ENCODE results near the gene CRTC1.

CRTC1 gene

DNA sequence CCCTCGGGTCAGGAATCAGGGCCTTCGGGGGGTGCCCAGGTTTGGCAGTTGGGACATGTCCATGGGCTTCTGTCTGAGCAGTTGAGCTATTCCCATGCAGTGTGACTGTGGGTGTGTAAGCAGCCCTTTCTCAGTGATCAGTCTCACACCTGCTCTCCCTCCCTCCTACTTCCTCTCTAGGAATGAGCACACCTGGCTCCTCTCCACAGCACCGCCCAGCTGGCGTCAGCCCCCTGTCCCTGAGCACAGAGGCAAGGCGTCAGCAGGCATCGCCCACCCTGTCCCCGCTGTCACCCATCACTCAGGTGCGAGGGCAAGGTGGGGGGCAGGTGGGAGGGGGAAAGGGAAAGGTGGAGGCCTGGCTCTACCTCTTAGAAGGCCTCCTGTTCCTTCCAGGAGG is 81.7 kb downstream of the CRTC1 start:
- in situ Hi-C loops (cut with HindIII; ENCODE audit: low sequenced_read_pairs): no loop called here

DNA sequence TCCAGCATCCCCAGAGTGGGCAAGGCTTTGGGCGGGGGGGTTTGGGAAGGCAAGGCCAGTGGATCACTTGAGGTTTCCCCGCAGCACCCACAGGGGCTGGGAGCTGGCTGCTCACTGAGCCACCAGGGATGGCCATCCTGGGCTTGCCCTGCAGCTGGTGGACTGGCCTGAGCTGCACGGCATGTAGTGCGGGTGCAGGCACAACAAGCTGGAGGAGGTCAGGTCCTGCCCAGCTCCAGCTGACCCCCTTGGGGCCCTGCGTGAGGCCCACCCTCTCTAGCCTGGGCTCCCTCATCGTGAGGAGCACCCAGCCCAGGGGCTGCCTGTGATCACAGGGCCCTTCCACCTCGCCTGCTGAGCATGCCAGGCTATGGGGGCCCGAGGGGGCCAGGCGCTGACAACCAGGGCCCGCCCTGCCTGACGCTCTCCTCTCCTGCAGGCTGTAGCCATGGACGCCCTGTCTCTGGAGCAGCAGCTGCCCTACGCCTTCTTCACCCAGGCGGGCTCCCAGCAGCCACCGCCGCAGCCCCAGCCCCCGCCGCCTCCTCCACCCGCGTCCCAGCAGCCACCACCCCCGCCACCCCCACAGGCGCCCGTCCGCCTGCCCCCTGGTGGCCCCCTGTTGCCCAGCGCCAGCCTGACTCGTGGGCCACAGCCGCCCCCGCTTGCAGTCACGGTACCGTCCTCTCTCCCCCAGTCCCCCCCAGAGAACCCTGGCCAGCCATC is 84.7 kb downstream of the CRTC1 start:
- in situ Hi-C loops (cut with HindIII; ENCODE audit: low sequenced_read_pairs): no loop called here

DNA sequence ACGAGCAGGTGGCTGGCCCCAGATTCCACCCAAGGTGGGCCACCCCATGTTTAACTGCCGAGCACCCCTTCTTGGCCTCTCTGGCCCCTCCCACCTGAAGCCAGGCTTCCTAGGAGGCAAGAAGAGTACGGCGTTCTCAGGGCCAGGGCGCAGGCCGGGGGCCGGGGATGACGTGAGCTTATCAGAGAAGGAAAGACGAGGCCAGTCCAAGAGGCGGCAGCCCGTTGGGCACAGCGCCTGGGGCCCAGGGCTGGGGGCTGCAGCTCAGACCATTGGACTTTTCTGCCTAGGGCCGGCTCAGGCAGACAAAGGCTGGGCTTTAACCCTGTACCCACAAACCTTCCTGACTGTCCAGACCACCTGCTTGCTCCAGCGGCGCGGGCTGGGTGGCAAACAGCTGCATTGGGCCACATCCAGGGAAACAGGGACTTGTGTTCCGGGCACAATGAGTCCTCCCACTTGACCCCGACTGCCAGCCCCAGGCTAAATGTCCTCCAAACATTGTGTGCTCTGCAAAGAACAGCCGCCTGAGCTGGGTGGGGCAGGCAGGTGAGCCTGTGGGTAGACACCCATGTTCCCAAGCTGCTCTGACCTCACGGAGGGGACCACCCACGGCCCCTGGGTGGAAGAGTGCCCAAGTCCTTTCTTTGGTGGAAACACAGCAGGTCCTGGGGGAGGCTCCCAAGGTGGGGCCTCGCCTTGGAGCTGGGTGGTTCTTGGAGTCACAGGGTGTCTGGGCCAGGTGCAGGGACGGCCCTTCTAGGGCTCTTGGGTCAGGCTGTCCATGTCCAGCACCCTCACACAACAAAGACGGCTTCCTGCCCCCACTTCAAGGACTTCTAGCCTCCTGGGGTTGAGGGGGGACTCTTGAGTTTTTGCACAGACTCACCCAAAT is 85.8 kb downstream of the CRTC1 start:
- in situ Hi-C loops (cut with HindIII; ENCODE audit: low sequenced_read_pairs): no loop called here

DNA sequence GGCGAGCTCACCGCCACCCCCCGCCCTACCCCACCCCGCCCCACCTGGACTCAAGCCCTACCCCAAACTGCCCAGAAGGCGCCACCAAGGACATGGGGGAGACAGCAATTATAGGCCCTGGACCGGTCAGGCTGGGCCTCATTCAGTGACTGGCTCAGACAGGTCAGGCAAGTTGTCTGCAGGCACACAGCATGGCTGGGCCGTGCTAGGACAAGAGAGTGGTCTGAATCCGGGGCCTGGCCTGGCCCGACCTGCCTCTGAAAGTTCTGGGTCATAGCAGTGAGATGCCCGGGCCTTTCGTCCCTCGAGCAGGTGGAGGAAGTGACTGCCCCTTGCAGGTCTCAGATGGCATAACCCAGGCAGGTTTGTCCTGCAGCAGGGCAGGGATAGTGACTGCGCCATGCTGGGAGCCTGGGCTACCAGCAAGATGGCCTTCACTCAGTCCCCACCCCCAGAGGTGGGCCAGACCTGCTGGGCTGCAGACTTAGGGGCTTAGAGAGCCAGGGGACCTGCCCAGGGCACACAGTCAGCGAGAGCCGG is 86.6 kb downstream of the CRTC1 start:
- in situ Hi-C loops (cut with HindIII; ENCODE audit: low sequenced_read_pairs): no loop called here

DNA sequence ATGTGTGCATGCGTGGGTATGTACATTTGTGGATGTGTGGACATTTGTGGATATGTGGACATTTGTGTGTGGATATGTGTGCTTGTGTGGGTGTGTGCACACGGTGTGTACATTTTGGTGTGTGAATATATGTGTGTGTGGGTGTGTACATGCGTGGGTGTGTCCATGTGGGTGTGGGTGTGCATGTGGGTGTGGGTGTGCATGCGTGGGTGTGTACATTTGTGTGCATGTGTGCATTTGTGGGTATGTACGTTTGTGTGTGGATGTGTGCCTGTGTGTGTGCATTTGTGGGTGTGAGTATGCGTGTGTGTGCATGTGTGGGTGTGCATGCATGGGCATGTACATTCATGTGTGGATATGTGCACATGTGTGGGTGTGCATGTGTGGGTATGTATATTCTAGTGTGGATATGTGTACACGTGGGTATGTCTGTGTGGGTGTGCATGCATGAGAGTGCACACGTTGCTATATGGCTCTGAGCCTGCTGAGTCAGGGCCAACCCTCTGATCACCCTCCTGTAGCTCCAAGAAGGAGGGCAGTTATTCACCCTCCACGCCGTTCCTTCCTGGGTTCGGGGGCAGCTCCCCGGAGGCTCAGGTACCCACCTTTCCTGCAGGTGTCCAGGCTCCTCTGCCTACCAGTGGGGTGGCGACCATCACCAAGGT is 87.3 kb downstream of the CRTC1 start:
- in situ Hi-C loops (cut with HindIII; ENCODE audit: low sequenced_read_pairs): no loop called here

DNA sequence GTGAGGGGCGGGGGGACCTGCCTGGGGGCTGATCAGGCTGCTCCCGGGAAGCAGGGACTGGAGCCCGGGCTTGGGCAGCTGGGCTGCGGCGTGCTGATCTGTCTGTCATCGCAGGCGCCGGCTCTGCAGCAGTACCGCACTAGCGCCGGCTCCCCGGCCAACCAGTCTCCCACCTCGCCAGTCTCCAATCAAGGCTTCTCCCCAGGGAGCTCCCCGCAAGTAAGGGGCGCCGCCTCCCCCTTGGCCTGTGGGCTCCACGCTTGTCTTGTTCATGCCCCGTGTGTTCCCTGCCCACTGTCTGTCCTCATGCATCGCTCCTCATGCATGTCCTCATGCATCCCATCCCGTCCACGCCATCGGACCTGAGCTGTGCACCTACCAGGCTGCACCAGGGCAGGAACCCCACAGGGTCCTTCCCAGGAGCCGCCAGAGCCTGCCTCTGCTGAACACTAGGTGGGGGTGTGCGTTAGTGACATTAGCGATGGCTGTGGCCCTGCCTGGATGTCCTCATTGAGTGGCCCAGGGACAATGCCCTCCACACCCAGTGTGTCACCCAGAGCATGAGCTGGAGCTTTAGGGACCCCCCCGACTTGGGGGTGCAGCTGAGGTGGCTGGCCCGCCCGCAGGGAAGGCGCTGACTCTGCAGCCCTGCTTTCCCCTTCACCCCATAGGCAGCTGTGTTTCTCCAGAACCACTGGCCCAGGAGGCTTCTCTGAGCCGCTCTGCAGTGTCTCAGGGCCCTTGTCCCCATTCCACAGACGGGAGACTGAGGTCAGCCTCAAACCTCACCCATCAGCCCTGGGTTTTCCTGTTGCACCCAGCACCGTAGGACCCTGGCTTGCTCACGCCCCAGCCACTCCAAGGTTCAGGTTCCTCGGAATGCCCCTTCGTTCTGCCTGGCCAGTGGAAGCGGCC is 88.1 kb downstream of the CRTC1 start:
- in situ Hi-C loops (cut with HindIII; ENCODE audit: low sequenced_read_pairs): no loop called here

DNA sequence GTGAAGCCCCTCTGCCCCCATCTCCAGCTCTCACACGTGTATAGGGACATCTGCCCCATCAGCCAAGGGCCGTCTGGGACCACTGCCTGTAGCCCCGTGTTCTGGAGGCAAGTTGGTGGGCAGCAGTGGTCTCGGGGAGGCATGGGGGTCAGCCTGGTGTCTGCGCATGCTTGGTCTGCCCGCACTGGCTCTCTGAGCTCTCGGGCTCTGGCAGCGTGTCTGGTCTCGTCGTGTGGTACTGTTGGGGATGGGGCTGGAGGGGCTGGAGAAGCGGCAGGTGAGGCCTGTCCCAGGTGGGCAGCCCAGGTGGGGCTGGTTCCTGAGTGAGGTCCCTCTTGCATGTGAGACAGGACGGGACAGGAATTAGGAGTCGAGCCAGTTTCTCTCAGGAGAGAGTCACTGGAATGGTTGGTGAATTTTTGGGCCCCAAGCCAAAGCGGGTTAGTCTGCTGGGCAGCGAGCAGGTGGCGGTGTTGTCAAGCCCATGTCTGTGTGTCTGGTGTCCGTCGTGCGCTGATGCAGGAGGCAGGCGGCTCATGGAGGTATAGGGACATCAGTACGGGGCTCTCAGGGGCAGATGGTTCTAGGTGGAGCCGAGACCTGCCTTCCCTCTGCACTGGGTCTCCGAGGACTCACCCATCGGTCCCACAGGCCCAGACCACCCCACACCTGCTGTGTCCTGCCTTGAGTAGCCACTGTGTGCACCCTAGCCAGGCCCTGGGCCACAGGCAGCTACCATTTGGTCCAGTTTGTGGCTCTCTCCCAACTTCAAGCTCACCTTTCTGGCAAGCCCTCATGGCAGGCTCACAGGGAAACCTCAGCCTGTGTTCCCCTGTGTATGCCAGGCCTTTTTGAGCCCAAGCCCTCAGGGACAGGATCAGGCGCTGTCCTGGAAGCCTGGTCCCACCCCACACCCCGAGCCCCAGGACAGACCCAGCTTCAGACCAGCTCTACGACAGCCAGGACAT is 89.4 kb downstream of the CRTC1 start:
- in situ Hi-C loops (cut with HindIII; ENCODE audit: low sequenced_read_pairs): no loop called here

DNA sequence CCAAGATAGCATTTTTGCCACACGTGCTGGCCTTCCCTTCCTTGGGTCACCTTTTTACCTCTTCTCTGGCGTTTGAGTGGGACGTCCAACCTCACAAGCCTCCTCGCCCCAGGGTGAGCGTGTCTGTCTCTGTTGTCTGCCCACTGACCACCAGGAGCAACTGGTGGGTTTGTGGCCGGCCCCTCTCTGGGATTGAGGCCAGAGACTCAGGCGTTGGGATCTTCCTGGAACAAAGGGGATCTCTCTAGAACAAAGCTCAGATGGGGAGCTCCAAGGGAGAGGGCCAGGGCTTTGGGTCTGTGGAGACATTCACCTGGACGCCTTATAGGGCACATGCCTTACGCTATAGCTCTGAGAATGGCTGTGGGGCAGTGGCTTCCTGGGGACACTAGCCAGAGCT is 90.2 kb downstream of the CRTC1 start:
- in situ Hi-C loops (cut with HindIII; ENCODE audit: low sequenced_read_pairs): no loop called here

DNA sequence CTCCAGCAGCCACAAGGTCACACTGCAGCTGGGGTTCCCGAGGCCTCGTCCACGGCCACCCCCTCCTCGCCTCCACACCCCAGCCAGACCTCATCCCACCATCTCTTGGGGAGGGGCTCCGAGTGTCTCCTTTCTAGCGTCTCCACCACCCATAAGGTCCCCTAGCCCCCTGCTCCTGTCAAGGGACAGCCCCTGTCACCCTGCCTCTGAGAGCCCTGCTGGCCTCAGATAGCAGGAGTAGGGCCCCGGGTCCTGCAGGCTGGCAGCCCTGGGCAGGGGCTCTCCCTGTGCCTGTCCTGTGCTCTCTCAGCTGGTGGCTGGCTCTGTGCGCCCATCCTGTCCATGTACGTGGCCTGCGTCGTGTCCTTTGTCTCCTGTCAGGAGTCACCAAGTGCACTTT is 90.6 kb downstream of the CRTC1 start:
- in situ Hi-C loops (cut with HindIII; ENCODE audit: low sequenced_read_pairs): no loop called here

DNA sequence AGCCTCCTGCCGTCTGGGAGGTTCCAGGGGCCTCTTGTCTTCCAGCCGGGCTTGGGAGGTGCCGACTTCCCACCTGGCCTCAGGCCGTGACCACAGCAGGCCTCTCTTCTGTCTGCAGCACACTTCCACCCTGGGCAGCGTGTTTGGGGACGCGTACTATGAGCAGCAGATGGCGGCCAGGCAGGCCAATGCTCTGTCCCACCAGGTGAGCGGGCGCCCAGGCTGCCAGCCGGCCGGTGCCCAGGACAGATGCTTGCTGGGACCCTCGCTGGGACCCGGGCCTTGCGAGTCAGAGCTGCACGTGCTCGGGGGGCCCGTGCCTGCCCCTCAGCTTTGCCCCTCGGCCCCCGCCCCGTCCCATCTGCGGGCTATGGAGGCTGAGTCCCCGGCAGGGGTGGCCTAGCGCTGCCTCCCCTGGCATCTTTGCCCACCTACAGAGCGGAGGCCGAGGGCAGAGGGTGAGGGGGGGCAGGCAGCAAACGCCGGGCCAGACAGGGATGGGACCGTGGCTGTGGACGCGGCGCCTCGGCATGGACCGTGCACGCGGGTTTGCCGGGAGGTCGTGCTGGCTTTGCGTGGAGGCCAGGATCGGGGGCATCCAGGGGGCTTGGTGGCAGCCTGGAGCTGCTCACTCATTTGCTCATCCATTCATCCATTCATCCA is 91.4 kb downstream of the CRTC1 start:
- in situ Hi-C loops (cut with HindIII; ENCODE audit: low sequenced_read_pairs): no loop called here

DNA sequence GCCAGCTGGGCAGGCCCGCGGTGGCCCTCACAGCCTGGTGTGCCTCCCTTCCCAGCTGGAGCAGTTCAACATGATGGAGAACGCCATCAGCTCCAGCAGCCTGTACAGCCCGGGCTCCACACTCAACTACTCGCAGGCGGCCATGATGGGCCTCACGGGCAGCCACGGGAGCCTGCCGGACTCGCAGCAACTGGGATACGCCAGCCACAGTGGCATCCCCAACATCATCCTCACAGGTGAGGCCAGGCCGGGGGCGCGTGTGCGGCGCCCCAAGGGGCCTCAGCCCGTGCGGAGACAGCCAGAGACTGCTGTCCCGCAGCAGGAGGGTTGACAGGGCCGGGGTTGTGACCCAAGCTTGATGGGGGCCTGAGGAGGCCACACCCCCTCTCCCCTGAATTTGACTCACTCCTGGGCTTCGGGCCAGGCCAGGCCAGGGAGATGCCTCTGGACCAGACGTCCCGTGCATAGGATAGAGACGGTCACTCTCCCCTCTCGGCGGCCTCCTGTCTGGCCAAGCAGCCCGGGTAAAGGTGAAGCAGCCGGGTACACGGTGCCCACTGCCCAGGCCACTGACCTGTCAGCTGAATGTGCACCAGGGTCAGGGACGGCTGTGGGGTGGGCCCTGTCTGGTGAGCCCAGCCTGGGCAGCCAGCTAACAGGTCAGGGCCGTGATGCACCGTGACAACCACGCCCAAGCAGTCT is 92.3 kb downstream of the CRTC1 start:
- in situ Hi-C loops (cut with HindIII; ENCODE audit: low sequenced_read_pairs): no loop called here

DNA sequence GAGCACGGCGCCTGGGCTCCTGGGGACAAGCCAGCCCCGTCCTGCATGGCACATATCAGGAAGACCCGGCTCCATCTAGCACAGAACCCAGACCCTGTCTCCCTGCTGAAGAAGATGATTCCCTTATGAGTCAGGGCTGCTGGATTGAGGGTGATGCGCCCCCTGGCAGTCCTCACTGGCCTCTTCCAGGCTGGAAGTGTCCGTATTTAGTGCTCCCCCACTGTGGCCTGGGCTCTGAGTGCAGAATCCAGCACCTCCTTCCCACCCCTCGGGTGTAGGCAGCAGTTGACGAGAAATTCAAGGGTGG is 92.8 kb downstream of the CRTC1 start:
- in situ Hi-C loops (cut with HindIII; ENCODE audit: low sequenced_read_pairs): no loop called here

DNA sequence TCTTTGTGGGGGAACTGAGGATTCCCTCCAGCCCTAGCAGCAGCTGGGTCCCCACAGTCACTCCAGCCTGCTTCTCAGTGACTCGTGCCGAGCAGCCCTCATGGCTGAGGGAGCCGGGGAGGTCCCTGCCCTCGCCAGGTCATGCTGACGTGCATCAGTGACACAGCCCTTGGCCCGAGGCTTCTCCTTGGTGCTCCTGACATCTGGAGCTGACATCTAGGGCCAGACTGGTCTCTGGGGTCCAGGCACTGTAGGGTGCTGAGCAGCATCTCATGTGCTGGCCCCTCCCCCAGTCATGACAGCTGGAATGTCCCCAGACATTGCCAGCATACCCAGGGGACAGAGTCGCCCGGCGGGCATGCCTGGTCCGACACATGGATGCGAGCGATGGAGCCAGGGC is 93.3 kb downstream of the CRTC1 start:
- in situ Hi-C loops (cut with HindIII; ENCODE audit: low sequenced_read_pairs): no loop called here

DNA sequence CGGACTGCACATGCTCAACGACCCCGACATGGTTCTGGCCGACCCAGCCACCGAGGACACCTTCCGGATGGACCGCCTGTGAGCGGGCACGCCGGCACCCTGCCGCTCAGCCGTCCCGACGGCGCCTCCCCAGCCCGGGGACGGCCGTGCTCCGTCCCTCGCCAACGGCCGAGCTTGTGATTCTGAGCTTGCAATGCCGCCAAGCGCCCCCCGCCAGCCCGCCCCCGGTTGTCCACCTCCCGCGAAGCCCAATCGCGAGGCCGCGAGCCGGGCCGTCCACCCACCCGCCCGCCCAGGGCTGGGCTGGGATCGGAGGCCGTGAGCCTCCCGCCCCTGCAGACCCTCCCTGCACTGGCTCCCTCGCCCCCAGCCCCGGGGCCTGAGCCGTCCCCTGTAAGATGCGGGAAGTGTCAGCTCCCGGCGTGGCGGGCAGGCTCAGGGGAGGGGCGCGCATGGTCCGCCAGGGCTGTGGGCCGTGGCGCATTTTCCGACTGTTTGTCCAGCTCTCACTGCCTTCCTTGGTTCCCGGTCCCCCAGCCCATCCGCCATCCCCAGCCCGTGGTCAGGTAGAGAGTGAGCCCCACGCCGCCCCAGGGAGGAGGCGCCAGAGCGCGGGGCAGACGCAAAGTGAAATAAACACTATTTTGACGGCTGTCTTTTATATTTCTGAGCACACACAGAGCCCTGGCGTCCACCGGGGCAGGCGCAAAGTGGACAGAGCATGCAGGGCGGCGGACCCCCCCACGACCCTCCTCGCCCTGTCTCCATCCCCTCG is 94.0 kb downstream of the CRTC1 start:
- in situ Hi-C loops (cut with HindIII; ENCODE audit: low sequenced_read_pairs): no loop called here

DNA sequence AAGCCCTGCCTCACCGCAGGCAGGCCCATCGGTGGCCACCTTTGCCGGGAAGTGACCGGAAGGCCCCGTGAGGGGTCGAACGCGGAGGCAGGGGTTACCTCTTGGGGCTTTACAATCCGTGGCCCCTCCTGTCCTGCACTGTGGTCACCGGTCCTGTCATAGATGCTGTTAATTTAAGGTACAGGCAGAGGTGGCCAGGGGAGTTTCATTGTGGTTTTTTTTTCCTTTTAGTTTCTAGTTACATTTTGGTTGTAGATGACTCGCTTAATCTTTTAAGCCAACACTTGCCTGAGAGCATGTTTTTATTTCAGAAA is 94.6 kb downstream of the CRTC1 start:
- in situ Hi-C loops (cut with HindIII; ENCODE audit: low sequenced_read_pairs): no loop called here

DNA sequence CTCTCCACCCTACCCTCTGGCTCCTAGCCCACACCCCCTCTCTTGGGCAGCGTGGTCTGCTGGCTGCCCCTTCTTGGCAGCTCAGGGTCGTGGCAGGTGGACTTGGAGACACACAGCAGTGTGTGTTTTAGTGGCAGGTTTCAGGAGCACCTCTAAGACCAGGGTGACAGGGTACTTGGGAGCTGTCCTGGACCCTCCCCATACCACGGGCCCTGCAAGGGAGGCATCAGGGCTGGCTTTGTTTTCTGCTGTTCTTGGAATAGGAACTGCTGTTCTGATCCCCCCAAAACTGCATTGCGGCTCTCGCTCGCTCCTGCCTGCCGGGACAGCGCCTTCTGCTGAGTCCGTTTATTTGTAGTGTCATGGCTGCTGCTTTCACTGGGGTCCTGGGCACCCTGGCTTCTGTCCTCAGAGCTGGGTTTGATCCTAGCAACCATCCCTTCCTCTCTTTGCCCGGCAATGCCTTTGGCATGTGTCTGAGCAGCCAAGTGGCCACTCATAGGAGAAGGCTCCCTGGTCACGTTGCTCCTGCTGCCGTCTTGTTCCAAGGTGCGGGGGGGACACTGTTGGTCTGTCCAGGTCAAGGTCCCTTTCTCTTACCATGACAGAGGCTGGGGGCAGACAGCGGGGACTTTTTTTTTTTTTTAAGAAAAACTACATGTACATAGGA is 95.5 kb downstream of the CRTC1 start:
- in situ Hi-C loops (cut with HindIII; ENCODE audit: low sequenced_read_pairs): no loop called here

DNA sequence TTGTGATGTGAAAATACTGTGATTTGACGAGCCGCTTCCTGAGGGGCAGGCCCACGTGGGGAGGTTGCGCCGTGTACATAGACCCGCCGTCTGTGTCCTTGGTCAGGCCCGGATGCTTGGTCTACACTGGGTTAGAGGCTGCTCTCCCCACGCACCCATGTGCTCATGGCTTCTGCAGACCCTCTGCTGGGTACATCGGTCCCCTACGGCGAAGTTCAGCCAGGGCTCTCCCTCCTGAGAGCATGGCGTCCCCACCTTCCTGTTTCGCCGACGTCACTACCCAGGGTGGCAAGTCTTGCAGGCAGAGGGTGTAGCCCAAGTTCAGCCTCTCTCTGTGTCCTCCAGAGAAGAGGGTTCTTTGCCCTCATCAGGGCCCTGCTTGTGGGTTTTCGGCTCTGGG is 96.6 kb downstream of the CRTC1 start:
- in situ Hi-C loops (cut with HindIII; ENCODE audit: low sequenced_read_pairs): no loop called here
